ENCODE data around the gene KLRD1.
"Not testable (repeated sequence)": the region's sequence is repeated elsewhere in the genome, so short reads cannot be mapped to it uniquely, and the experiment has no call there.

GRCh38 chr12:10340946-10341345 is 33.3 kb downstream of the KLRD1 start:
- not testable (repeated sequence) for TF ChIP-seq CTCF (IDR thresholded peaks at IDR 0.05 in 4 of 5, conservative IDR thresholded peaks at IDR 0.05 in 1 of 5); POLR2A (IDR thresholded peaks at IDR 0.05)

Measured in gastrocnemius medialis (tissue), 4 donors.